HG03457 (cell line): ENCODE results near the gene METRNL.
"Not testable (repeated sequence)": the region's sequence is repeated elsewhere in the genome, so short reads cannot be mapped to it uniquely, and the experiment has no call there.

Source experiments
- ATAC-seq: cut with Tn5 transposase; IDR thresholded peaks from one replicate; pipeline ENCODE4 v1.9.1; 2021; ENCODE audit warnings: moderate number of reproducible peaks; ENCODE audit not compliant: unreplicated experiment

Gene METRNL

DNA sequence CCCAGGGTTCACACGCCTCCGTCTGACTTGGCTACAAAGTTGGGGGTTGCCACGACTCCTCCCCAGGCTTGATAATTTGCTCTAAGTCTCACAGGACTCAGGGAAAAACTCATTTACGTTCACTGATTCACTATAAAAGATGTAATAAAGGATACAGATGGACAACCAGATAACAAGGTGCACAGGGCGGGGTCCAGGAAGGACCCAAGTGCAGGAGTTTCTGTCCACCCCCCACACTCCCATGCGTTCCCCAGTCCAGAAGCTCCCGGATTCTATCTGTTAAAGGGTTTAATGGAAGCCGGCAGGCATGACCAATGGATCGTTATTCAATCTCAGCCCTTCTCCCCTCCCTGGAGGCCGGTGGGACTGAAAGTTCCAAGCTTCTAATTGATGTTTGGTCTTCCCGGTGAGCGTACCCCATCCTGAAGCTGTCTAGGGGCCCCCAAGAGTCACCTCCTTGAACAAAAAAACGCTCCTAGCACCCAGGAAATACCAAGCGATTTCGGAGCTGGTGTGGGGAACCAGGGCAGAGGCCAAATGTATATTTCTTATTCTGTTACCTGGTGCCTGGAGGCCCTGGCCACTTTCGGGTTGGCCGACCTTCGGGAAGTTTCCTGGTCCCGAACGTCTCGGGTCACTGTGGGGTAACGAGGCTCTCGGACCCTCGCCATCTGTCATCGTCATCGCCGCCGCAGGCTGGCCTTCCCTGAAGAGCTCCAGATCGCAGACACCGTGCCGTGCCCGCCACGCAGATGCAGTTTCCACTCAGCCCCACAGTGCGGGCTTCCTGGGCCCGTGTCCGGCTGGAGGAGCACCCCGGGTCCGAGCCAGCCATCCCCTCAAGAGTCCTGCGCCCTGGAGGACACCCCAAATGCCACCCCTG is 13.5 kb upstream of the METRNL start:
- no peak for ATAC-seq

DNA sequence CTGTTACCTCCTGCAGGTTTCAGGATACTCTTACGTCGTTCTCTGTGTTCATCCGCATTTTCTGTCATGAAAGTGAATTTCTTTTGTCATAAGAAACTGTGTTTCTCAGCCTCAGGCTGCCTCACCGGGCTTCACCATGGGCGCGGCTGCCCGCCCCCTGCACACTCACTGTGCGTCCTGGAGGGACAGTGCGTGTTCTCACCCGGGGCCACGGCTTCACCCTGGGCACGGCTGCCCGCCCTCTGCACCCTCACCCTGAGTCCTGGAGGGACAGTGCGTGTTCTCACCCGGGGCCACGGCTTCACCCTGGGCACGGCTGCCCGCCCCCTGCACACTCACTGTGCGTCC is 12.9 kb upstream of the METRNL start:
- ATAC-seq: not testable (repeated sequence)

DNA sequence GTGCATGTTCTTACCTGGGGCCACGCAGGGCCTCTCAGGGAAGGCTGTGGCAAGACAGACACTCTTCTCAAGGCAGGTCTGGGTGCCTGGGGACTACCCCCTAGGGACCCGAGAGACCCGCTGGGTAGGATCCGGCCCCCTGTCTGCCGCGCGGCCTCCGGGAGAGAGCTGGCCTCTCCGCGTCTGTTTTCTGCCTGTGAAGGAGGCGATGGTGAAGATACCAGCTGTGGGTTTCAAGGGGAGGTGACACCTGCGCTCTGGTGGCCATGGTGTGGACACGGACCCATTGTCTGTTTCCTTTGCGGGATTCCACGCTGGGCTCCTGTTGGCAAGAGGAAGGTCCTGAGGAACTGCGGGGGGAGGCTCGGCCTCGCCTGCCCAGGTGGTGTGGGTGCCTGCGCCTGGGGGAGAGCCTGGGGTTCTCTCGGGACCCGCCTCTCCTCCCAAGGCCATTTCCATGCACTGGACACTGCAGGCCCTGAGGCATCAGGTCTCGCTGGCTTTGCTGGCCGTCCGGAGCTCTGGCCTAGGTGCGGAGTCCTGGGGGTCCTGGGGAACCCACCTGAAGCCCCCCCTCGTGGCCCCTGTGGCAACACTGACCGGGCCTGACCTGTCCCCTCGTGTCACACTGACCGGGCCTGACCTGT is 12.2 kb upstream of the METRNL start:
- no peak for ATAC-seq

DNA sequence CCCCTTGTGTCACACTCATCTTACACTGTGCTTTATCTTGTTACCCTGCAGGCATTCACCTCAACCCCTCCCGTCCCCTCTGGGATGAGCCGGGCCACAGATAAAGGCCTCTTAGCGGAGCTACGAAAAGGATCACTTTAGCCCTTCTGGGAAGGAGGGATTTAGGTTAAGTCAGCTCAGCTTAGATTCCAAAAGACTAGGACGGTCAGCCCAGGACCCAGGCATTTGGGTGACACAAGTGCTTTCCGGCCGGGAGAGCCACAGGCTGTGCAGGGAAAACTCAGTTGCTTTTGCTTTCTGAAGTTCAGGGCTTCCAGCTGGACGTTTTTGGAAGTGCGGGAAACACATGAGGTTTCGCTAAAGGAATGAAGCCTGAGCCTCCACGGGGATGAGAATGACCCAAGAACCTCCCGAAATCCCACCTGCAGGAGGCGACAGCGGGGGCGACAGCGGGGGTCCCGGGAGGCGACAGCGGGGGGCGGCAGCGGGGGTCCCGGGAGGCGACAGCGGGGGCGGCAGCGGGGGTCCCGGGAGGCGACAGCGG is 11.6 kb upstream of the METRNL start:
- no peak for ATAC-seq

DNA sequence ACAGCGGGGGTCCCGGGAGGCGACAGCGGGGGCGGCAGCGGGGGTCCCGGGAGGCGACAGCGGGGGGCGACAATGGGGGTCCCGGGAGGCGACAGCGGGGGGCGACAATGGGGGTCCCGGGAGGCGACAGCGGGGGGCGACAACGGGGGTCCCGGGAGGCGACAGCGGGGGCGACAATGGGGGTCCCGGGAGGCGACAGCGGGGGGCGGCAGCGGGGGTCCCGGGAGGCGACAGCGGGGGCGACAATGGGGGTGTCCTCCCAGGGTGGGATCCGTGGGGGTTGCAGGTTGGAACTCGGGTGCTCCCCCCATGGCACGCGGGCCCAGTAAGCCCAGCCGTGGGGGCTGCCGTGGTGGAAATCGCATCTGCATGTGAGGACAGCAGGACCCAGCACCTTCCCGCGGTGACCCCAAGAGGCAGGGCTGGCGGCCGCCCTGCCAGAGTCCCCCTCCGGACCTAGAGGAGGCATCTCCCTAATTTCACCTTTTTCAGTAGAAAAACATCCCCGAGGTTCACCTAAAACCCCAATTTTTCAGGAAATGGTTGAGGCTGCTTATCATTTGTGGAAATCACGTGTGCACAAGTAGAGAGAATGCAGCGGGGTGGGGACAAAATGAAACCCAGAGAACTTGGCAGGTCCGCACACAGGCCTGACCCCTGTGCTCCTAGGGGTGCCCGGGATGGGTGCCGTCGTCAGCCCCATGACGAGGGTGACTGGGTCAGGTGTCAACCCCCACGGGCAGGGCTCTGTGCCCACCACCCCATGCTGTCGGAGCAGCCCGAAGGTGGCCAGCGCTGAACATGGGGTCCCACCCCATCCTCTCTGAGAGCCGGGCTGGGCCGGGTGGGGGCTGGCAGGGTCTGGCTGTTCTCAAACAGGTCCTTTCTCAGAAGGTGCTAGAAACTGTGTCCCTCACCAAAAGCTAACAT is 10.5 kb upstream of the METRNL start:
- ATAC-seq: no peak

DNA sequence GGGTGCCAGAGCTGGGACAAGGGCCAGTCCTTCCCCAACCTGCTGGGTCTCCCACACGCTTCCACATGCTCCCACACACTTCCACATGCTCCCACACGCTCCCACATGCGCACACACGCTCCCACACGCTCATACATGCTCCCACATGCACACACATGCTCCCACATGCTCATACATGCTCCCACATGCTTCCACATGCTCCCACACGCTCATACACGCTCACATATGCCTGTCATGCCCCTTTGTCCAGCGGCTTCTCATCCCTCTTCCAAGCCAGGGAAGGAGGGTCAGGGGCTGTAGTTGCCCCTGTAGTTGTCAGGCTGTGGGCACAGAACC is 9.9 kb upstream of the METRNL start:
- ATAC-seq: no peak

DNA sequence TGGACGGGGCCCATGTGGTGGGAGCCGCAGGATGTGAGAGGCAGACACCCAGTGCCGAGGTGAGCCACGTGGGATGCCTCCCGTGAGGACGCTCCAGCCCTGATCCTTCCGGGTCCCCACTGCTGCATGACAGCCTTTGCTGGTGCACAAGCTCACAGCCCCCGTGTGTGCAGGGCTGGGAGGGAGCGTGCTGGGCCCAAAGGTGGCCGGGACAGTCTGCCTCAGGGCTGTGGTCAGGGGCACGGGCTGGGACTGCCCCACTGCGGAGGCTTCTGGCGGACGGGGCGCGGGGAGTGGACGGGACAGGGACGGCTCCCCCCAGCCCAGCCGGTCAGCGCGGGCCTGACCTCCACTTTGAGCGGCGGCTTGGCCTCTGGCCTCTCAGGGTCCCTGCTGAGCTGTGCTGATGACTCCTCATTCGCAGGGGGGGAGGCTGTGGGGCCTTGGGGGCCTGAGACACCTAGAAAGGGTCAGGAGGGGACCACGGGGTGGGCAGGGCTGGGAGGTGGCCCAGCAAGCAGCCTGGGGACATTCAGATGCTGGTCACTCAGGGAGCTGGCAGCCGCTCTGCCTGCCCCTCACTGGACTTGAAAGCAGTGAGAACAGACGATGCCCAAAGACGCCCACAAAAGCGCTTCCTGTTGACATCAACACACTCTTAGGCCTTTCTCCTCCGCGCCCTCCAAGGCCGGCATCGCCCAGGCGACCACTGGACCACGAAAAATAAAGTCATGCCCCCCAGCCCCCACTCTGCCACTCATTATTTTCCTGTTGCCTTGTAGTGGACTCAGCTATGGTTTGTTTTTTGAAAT is 9.3 kb upstream of the METRNL start:
- ATAC-seq: no peak

DNA sequence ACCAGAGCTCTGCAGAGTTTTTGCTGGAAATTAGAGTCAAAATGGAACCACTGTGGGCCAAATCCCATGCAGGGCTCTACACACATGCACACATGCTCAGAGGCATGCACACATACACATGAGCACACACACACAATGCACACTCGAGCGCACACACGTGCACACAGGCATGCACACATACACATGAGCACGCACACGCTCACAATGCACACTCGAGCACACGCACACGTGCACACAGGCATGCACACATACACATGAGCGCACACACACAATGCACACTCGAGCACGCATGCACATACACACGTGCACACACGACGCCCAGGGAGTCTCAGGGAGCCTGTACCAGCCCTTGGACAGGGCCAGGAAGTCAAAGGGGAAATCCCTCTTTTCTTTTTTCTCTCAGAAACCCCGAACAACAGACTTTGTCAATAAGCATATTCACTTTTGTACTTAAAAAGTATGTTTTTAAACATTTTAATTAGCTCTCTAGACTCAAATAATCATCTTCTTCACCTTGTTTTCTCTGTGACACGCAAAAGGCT is 8.5 kb upstream of the METRNL start:
- no peak for ATAC-seq

DNA sequence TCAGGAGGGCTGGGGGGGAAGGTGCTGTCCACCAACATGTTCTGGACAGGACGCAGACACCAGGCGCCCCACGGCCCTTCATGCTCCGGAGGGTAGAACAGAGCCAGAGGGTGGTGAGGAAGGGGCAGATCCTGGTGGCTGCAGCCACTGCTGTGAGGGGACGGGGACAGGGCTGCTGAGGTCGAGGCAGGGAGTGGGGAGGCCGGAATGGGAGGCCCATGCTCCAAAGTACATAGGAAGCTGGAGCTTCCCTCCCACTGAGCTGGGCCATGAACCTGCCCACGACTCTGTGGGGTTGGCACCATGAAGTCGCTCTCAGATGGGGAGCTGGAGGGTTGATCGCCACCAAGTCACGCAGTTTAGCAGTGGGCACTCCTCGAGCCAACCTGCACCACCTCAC is 8.0 kb upstream of the METRNL start:
- ATAC-seq: no peak

DNA sequence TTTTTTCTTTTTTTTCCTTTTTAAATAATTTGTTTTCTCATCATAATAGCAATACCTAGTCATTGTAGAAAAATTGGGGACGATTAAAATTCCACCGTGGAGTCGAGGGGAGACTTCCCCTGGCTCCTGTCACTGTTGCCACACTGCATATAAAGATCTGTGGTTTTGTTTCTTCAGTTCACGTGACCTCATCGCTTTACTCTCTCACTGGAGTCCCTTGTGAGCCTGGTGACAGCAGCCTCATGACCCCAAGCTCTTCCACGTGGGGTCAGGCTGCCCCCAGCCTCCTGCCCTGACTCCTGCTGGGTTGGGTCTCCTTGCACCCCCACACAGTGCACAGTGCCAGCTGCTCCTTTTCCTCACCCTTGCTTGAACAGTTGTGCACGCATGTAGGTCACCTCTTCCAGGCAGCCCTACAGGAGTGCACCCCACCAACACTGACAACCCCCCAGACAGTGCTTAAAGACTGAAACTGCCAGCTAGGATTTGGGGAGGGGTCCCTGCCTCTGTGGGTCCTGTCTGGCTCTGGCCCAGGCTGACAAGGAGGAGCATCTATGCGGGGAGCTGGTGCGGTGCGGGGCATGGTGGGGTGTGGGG is 7.3 kb upstream of the METRNL start:
- no peak for ATAC-seq

DNA sequence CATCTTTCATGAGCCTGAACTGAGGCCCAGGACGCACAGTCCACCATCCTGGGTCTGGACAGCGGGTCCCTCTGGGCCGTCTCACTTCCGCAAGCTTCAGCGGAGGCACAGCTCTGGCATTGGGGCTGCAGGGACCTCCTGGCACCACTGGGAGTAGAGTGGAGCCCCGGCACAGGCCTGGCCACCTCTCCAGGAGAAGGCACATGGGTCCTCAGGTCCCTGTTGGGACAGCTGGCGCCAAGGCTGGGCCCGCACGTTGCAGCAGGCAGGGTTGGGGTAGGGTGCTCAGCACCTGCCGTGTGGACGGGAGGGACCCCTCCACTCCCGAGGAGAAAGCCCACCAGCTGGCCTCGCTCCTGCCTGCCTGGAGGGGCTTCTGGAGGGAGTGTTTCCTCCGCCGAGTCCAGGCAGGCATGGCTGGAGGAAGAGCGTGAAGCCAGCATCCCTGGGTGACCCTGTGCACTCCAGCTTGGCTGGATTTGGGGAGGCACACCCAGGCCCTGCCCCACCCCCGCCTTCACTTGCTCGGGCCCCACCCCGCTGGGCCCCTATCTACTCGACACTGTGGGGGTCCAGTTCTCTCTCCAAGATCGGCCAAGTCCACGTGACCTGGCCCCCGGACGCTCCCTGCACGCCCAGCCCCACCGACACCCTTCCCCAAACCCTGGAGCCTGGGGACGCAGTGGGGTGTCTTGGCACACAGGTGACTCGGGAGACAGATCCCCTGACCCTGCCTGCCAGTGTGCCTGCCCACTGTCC is 6.6 kb upstream of the METRNL start:
- ATAC-seq: no peak

DNA sequence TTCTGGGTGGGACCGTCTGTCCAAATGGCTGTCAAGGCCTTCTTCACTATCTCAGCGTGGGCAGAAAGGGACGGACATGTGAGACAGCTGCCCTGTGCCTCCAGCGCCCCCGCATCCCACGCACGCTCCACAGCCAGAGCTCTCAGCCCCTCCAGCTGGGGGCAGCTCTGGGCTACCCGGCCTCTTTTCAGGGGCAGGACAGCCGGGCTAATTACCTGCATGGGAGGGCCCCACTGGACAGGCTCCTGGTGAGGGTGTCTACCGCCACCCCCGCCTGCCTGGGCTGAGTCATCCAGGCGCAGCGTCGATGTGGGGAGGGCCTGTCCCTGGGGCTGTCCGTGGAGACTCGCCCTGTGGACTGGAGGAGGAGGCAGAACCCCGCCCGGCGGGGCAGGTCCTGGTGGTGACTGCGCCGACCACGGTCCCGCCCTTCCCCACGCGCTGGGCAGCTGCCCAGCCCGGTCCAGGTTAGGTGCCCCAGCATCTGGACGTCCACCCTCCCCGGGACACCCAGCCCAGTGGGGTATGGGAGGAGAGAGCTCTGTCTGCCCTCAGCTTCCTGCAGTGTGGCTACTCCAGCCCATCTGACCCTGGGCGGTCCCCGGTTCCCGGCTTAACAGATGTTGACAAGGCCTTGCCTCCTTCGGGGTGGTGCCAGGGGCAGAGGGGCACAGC is 5.9 kb upstream of the METRNL start:
- no peak for ATAC-seq

DNA sequence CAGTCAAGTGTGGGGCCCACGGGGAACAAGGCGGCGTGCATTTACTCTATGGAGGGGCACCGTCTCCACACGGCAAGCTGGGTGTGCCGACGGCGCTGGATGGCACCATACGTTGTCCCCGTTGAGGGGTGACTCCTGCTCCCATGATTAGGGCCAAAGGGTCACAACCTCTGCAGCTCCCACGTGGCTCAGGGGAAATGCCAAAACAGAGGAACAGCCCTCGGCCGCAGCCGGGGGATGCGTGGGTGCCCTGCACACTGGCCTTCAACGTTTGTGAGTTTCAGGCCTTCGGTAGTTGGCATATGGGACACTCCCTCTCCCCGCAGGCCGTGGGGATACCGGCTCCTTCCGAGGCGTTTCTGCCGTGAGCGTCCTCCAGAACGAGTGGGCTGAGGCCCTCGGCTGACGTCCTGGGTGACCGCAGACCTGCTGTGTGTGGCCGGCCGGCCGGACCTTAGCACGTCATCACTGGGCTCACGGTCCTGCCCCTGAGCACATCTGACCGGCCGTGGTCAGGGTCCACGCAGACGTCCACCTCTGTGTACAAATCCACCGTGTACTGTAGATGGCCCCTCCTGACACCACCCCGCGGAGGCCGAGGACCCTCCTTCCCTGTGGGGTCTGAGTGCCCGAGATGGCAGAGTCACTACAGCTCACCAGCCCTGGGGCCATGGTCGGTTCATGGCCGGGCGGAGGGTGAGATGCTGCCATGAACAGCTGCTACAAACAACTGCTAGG is 4.8 kb upstream of the METRNL start:
- ATAC-seq: no peak

DNA sequence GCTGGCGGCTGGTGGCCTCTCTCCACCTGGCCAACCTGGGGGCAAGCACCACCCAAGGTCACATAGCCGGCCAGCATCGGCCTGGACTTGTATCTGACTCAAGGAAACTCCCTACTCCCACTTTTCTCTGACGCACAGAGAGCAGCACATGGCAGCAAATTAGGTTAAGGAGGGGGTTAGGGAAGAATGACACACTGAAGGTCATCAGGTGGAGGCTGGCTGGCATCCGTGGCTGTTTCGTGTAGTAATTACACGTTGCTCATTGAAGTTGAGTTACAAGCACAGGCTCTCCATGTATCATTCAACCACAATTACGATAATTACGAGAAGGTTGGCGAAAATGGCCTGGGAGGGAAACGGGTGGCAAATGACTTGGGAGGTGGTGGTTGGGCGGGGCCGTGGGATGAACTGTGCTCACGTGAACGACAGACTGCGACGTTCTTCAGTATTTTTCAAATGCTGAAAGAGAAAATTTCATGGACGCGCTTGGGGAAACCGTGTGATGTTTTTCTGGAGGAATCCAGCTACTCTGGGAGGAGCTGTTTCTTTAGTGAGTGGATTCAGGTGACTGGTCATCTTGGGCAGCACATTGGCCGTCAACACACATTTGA is 4.0 kb upstream of the METRNL start:
- ATAC-seq: no peak

DNA sequence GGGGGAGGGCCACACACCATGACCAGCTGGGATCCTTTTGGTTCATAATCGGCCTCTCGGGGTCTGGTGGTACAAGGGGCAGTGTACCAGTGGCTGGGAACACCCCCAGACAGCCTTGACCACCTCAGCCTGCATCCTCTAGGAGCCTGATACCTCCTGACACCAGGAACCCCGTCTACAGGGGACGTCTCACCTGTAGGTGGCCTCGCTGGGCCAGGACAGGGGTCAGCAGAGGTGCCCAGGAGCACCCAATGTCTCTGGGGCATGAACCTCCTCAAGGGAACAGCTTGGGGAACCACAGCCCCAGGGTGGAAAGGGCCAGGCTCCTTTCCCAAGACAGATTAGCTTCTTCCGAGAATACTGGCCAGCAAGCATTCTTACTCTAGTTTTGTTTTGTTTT is 2.5 kb upstream of the METRNL start:
- ATAC-seq: no peak

DNA sequence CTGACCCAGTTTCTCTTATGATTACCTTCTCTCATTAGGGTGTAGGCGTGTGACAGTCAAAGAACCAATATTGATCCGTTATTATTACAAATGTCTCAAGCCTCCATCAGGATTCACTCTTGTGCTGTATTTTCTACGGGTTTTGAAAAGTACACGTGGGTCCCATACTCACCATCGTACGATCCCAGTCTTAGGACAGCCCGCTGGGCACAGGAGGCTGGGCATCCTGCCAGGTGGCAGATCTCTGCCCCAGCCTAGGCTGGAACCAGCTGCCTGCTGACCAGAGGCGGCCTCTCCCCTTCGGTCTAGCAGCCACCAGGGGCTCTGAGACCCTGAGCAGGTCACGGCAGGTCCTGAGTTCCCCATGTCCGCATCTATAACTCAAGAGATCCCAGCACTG is 2.0 kb upstream of the METRNL start:
- ATAC-seq: no peak

DNA sequence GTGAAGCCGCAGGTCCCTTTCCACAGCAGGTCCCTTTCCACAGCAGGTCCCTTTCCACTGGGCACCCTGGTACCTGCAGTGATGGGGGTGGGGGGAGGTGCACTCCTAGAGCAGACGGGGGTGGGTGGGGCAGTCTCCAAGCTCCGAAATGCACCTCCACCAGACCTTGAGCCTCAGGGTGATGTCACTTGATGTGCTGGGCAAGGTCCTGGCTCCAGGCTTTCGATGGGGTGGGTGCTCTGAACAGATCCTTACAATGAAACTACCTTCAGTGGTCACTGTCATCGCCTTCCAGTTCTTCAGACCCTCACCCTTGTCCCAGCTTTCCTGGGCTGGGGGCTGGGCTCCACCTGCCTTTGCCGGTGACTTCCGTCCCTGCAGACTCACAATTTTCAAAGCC is 1.5 kb upstream of the METRNL start:
- no peak for ATAC-seq
